GM23338 (cell line): ENCODE results near the gene IGF2BP2. TPM values are rescaled to one million over a fixed set of nuclear protein-coding genes. Genes with fewer than 3 reads are reported as not detected.
A peak's percentile ranks its signal among the peaks of the same experiment; 100 is the strongest.

Experiments
- ATAC-seq: fragments of 200-7000 bp; cut with Tn5 transposase; 3 replicates; pipeline ENCODE4 v1.9.1; 2020
- DNase-seq: peaks from one replicate; pipeline ENCODE4 v3.0.0-alpha.2; 2015; ENCODE audit warnings: low spot score
- H2AFZ ChIP-seq: fragments of 200-600 bp; sonication (generic); 2 replicates; pipeline ENCODE4 v1.8.0; 2016; ENCODE audit warnings: antibody characterized with exemption, mild to moderate bottlenecking, moderate library complexity
- H3F3A ChIP-seq: fragments of 200-600 bp; sonication (generic); replicated peaks from 2 replicates; pipeline ENCODE4 v1.8.0; 2017; ENCODE audit warnings: antibody characterized with exemption, mixed run types, low read depth
- H3K27ac ChIP-seq: fragments of 200-600 bp; sonication (generic); 2 replicates; pipeline ENCODE4 v1.6.1; 2016; ENCODE audit warnings: low read depth
- H3K27me3 ChIP-seq: fragments of 200-600 bp; sonication (generic); 2 replicates; pipeline ENCODE4 v1.8.0; 2016; ENCODE audit warnings: mild to moderate bottlenecking, mixed run types, moderate library complexity; ENCODE audit not compliant: insufficient read depth
- H3K36me3 ChIP-seq: fragments of 200-600 bp; sonication (generic); 2 replicates; pipeline ENCODE4 v1.8.0; 2016; ENCODE audit warnings: mild to moderate bottlenecking; ENCODE audit not compliant: insufficient read depth
- H3K4me1 ChIP-seq: fragments of 200-600 bp; sonication (generic); 2 replicates; pipeline ENCODE4 v1.8.0; 2016; ENCODE audit warnings: mild to moderate bottlenecking, moderate library complexity; ENCODE audit not compliant: insufficient read depth
- H3K4me2 ChIP-seq: fragments of 200-600 bp; sonication (generic); 2 replicates; pipeline ENCODE4 v1.7.1; 2017; ENCODE audit warnings: mixed run types
- H3K4me3 ChIP-seq: fragments of 200-600 bp; sonication (generic); 2 replicates; pipeline ENCODE4 v1.6.1; 2016; ENCODE audit warnings: mixed run types
- H3K79me2 ChIP-seq: fragments of 200-600 bp; sonication (generic); replicated peaks from 2 replicates; pipeline ENCODE4 v1.8.0; 2017; ENCODE audit warnings: mild to moderate bottlenecking; ENCODE audit not compliant: insufficient read depth
- H3K9me2 ChIP-seq: fragments of 200-600 bp; sonication (generic); 2 replicates; pipeline ENCODE4 v1.8.0; 2017; ENCODE audit not compliant: insufficient read depth
- H4K20me1 ChIP-seq: fragments of 200-600 bp; sonication (generic); replicated peaks from 2 replicates; pipeline ENCODE4 v1.8.0; 2017; ENCODE audit warnings: mild to moderate bottlenecking; ENCODE audit not compliant: insufficient read depth
- H3K27ac Mint-ChIP-seq: 2 replicates; pipeline ENCODE4 v1.8.0; 2020; ENCODE audit warnings: inconsistent platforms, mild to moderate bottlenecking, moderate library complexity, mixed read lengths
- H3K27me3 Mint-ChIP-seq: 3 replicates; pipeline ENCODE4 v1.8.0; 2022; ENCODE audit warnings: low read depth, mild to moderate bottlenecking, moderate library complexity, mixed read lengths, inconsistent platforms; ENCODE audit not compliant: insufficient read depth, poor library complexity
- H3K36me3 Mint-ChIP-seq: 3 replicates; pipeline ENCODE4 v1.8.0; 2021; ENCODE audit warnings: low read depth, mild to moderate bottlenecking, inconsistent platforms, moderate library complexity, mixed read lengths
- H3K4me1 Mint-ChIP-seq: 3 replicates; pipeline ENCODE4 v1.8.0; 2020; ENCODE audit warnings: mild to moderate bottlenecking, inconsistent platforms, mixed read lengths
- H3K4me3 Mint-ChIP-seq: 3 replicates; pipeline ENCODE4 v1.8.0; 2021; ENCODE audit warnings: moderate library complexity, mild to moderate bottlenecking, inconsistent platforms, mixed read lengths
- H3K9me3 Mint-ChIP-seq: 3 replicates; pipeline ENCODE4 v1.8.0; 2020; ENCODE audit warnings: moderate library complexity, mild to moderate bottlenecking, inconsistent platforms, mixed read lengths
- CREB1 ChIP-seq: fragments of 250-450 bp; sonication (Bioruptor Pico); IDR thresholded peaks from 2 replicates; pipeline ENCODE4 v1.5.0; 2020; ENCODE audit warnings: low read depth, mild to moderate bottlenecking, moderate library complexity
- EZH2 ChIP-seq: fragments of 200-600 bp; sonication (generic); IDR thresholded peaks from one replicate; pipeline ENCODE4 v1.8.0; 2017; ENCODE audit warnings: antibody characterized with exemption, mild to moderate bottlenecking, low read depth; ENCODE audit not compliant: unreplicated experiment
- EZH2phosphoT487 ChIP-seq: fragments of 200-600 bp; sonication (generic); IDR thresholded peaks from one replicate; pipeline ENCODE4 v1.8.1; 2018; ENCODE audit warnings: antibody characterized with exemption; ENCODE audit not compliant: unreplicated experiment
- JUNB ChIP-seq: IDR thresholded peaks from one replicate; pipeline ENCODE4 v1.6.1; 2016; ENCODE audit warnings: antibody characterized with exemption; ENCODE audit not compliant: unreplicated experiment
- NANOG ChIP-seq: IDR thresholded peaks from 2 replicates; pipeline ENCODE4 v1.6.1; 2016; ENCODE audit warnings: antibody characterized with exemption, borderline replicate concordance
- POLR2AphosphoS5 ChIP-seq: IDR thresholded peaks from 2 replicates; pipeline ENCODE4 v1.6.1; 2016; ENCODE audit warnings: antibody characterized with exemption, low read depth
- STAT1 ChIP-seq: IDR thresholded peaks from one replicate; pipeline ENCODE4 v1.6.1; 2016; ENCODE audit warnings: antibody characterized with exemption; ENCODE audit not compliant: unreplicated experiment
- ZNF114 ChIP-seq: fragments of 250-450 bp; sonication (Bioruptor Pico); IDR thresholded peaks from 2 replicates; pipeline ENCODE4 v1.5.0; 2020; ENCODE audit warnings: mild to moderate bottlenecking, moderate library complexity
- ZNF331 ChIP-seq: fragments of 250-450 bp; sonication (Bioruptor Pico); IDR thresholded peaks from 2 replicates; pipeline ENCODE4 v1.5.0; 2020; ENCODE audit warnings: low read depth, mild to moderate bottlenecking, moderate library complexity
- polyA plus RNA-seq: library from polyadenylated mRNA; unstranded; fragments of >200 nt; fragmentation: Nextera tagmentation; extraction: Ambion mirVana; gene quantifications from 2 replicates; pipeline ENCODE4 v1.2.1, GENCODE V29; 2016
- total RNA-seq: library from RNA; depleted of rRNA; stranded (reverse); fragments of >200 nt; shearing (Covaris generic); gene quantifications from 2 replicates; pipeline ENCODE4 v1.2.3, GENCODE V29; 2014
- TF ChIP-seq, protein P1 (sequence below): IDR thresholded peaks from 2 replicates; pipeline ENCODE4 v1.6.1; 2016; ENCODE audit warnings: antibody characterized with exemption
- TF ChIP-seq, protein P2 (sequence below), 2 experiments: fragments of 200-600 bp in 1 of 2; sonication (generic) in 1 of 2; conservative IDR thresholded peaks; 2 replicates each; pipeline versions ENCODE4 v1.5.1 to v1.6.1; 2016 to 2017; ENCODE audit warnings: antibody characterized with exemption in 2 of 2, low read depth in 2 of 2, mild to moderate bottlenecking in 2 of 2, moderate library complexity in 1 of 2
- TF ChIP-seq, protein P3 (sequence below): fragments of 250-450 bp; sonication (Bioruptor Pico); IDR thresholded peaks from 2 replicates; pipeline ENCODE4 v1.5.0; 2020; ENCODE audit warnings: mild to moderate bottlenecking, moderate library complexity
- TF ChIP-seq, protein P4 (sequence below): IDR thresholded peaks from one replicate; pipeline ENCODE4 v1.6.1; 2018; ENCODE audit warnings: antibody characterized with exemption; ENCODE audit not compliant: unreplicated experiment

IGF2BP2 gene
- total and polyA plus RNA-seq, 2 experiments from 2014 or later: 82.9 to 84.5 TPM

DNA sequence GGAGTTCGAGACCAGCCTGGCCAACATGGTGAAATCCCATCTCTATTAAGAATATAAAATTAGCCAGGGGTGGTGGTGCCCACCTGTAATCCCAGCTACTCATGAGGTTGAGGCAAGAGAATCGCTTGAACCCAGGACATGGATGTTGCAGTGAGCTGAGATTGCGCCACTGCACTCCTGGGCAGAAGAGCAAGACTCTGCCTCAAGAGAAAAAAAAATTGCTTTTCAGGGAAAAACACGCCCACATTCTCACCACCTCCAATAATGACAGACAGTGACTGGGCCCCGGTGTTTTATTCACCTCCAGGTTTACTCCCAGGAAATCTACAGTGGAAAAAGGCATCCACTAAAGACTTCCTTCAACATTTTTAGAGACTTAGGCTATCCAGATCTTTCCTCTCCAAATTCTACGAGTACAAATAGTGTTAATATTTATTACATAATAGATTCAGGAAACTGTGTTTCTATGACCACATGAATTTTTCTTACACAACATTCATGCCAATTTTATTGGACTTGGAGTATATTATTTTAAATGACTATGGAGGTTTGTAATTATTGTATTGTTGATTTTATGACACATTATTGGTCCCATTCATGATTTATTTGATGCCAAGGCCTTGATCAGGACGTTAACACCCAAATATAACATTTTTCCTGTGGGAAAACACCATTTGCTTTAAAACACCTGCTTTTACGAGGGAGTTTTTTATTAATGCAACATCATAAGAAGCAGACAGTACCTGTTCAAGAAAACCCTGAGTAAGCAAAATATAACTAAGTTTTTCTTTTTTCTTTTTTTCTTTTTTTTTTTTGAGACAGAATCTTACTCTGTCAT lies 26.6 kb downstream of the IGF2BP2 start:
- Mint-ChIP-seq H3K4me1 (peaks cover 49% of the 10 kb centered on the region), H3K36me3 (peaks cover 5% of the 10 kb centered on the region)

More for the DNA sequence above, 26.6 kb downstream of the IGF2BP2 start:
- peaks cover 5% of the 10 kb centered on the region for H3K27me3 Mint-ChIP-seq
- no peak overlapping the region for H3K4me3 Mint-ChIP-seq
- H3K4me1 ChIP-seq: peaks cover 47% of the 10 kb centered on the region
- no peaks in the 10 kb centered on the region for H3K9me3 Mint-ChIP-seq
- DNase-seq (no peak), ATAC-seq (no peak)
- 0 out of 2 replicates have a peak overlapping the region, but pooled peaks have one; percentile 78 for H3K27ac ChIP-seq
- TF ChIP-seq EZH2 (no peak), ZNF114 (CRISPR knock-in tag) (no peak), CREB1 (CRISPR knock-in tag) (no peak), STAT1 (no peak), EZH2phosphoT487 (no peak), JUNB (no peak), ZNF331 (no peak), POLR2AphosphoS5 (no peak), NANOG (no peak)
- TF ChIP-seq, protein P1, sequence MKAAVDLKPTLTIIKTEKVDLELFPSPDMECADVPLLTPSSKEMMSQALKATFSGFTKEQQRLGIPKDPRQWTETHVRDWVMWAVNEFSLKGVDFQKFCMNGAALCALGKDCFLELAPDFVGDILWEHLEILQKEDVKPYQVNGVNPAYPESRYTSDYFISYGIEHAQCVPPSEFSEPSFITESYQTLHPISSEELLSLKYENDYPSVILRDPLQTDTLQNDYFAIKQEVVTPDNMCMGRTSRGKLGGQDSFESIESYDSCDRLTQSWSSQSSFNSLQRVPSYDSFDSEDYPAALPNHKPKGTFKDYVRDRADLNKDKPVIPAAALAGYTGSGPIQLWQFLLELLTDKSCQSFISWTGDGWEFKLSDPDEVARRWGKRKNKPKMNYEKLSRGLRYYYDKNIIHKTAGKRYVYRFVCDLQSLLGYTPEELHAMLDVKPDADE: no peak
- TF ChIP-seq, protein P2, sequence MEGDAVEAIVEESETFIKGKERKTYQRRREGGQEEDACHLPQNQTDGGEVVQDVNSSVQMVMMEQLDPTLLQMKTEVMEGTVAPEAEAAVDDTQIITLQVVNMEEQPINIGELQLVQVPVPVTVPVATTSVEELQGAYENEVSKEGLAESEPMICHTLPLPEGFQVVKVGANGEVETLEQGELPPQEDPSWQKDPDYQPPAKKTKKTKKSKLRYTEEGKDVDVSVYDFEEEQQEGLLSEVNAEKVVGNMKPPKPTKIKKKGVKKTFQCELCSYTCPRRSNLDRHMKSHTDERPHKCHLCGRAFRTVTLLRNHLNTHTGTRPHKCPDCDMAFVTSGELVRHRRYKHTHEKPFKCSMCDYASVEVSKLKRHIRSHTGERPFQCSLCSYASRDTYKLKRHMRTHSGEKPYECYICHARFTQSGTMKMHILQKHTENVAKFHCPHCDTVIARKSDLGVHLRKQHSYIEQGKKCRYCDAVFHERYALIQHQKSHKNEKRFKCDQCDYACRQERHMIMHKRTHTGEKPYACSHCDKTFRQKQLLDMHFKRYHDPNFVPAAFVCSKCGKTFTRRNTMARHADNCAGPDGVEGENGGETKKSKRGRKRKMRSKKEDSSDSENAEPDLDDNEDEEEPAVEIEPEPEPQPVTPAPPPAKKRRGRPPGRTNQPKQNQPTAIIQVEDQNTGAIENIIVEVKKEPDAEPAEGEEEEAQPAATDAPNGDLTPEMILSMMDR (conservative IDR thresholded peaks at IDR 0.05; ENCODE audit: low read depth in 2 of 2): no peak
- TF ChIP-seq, protein P3, sequence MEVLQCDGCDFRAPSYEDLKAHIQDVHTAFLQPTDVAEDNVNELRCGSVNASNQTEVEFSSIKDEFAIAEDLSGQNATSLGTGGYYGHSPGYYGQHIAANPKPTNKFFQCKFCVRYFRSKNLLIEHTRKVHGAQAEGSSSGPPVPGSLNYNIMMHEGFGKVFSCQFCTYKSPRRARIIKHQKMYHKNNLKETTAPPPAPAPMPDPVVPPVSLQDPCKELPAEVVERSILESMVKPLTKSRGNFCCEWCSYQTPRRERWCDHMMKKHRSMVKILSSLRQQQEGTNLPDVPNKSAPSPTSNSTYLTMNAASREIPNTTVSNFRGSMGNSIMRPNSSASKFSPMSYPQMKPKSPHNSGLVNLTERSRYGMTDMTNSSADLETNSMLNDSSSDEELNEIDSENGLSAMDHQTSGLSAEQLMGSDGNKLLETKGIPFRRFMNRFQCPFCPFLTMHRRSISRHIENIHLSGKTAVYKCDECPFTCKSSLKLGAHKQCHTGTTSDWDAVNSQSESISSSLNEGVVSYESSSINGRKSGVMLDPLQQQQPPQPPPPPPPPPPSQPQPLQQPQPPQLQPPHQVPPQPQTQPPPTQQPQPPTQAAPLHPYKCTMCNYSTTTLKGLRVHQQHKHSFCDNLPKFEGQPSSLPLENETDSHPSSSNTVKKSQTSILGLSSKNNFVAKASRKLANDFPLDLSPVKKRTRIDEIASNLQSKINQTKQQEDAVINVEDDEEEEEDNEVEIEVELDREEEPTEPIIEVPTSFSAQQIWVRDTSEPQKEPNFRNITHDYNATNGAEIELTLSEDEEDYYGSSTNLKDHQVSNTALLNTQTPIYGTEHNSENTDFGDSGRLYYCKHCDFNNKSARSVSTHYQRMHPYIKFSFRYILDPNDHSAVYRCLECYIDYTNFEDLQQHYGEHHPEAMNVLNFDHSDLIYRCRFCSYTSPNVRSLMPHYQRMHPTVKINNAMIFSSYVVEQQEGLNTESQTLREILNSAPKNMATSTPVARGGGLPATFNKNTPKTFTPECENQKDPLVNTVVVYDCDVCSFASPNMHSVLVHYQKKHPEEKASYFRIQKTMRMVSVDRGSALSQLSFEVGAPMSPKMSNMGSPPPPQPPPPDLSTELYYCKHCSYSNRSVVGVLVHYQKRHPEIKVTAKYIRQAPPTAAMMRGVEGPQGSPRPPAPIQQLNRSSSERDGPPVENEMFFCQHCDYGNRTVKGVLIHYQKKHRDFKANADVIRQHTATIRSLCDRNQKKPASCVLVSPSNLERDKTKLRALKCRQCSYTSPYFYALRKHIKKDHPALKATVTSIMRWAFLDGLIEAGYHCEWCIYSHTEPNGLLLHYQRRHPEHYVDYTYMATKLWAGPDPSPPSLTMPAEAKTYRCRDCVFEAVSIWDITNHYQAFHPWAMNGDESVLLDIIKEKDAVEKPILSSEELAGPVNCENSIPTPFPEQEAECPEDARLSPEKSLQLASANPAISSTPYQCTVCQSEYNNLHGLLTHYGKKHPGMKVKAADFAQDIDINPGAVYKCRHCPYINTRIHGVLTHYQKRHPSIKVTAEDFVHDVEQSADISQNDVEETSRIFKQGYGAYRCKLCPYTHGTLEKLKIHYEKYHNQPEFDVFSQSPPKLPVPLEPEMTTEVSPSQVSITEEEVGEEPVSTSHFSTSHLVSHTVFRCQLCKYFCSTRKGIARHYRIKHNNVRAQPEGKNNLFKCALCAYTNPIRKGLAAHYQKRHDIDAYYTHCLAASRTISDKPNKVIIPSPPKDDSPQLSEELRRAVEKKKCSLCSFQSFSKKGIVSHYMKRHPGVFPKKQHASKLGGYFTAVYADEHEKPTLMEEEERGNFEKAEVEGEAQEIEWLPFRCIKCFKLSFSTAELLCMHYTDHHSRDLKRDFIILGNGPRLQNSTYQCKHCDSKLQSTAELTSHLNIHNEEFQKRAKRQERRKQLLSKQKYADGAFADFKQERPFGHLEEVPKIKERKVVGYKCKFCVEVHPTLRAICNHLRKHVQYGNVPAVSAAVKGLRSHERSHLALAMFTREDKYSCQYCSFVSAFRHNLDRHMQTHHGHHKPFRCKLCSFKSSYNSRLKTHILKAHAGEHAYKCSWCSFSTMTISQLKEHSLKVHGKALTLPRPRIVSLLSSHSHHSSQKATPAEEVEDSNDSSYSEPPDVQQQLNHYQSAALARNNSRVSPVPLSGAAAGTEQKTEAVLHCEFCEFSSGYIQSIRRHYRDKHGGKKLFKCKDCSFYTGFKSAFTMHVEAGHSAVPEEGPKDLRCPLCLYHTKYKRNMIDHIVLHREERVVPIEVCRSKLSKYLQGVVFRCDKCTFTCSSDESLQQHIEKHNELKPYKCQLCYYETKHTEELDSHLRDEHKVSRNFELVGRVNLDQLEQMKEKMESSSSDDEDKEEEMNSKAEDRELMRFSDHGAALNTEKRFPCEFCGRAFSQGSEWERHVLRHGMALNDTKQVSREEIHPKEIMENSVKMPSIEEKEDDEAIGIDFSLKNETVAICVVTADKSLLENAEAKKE (CRISPR knock-in tag): no peak
- TF ChIP-seq, protein P4, sequence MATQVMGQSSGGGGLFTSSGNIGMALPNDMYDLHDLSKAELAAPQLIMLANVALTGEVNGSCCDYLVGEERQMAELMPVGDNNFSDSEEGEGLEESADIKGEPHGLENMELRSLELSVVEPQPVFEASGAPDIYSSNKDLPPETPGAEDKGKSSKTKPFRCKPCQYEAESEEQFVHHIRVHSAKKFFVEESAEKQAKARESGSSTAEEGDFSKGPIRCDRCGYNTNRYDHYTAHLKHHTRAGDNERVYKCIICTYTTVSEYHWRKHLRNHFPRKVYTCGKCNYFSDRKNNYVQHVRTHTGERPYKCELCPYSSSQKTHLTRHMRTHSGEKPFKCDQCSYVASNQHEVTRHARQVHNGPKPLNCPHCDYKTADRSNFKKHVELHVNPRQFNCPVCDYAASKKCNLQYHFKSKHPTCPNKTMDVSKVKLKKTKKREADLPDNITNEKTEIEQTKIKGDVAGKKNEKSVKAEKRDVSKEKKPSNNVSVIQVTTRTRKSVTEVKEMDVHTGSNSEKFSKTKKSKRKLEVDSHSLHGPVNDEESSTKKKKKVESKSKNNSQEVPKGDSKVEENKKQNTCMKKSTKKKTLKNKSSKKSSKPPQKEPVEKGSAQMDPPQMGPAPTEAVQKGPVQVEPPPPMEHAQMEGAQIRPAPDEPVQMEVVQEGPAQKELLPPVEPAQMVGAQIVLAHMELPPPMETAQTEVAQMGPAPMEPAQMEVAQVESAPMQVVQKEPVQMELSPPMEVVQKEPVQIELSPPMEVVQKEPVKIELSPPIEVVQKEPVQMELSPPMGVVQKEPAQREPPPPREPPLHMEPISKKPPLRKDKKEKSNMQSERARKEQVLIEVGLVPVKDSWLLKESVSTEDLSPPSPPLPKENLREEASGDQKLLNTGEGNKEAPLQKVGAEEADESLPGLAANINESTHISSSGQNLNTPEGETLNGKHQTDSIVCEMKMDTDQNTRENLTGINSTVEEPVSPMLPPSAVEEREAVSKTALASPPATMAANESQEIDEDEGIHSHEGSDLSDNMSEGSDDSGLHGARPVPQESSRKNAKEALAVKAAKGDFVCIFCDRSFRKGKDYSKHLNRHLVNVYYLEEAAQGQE: no peak
- no peaks in the 10 kb centered on the region for H3K36me3 ChIP-seq
- H3K9me2 ChIP-seq: no peaks in the 10 kb centered on the region
- H3F3A ChIP-seq: no peaks in the 10 kb centered on the region; the same call in 1 of the 2 replicates
- H3K79me2 ChIP-seq: peaks cover 99% of the 10 kb centered on the region
- no peak overlapping the region for H3K4me3 ChIP-seq
- peaks cover 71% of the 10 kb centered on the region for H4K20me1 ChIP-seq
- no peak overlapping the region for H3K27ac Mint-ChIP-seq
- no peak overlapping the region for H2AFZ ChIP-seq
- no peaks in the 10 kb centered on the region for H3K27me3 ChIP-seq
- no peak overlapping the region for H3K4me2 ChIP-seq
